ENCODE measurements around the gene PPIC. TPM values are rescaled to one million over a fixed set of nuclear protein-coding genes. Genes with fewer than 3 reads are reported as not detected.

PPIC gene
- 18.6 TPM for total RNA-seq

GRCh38 chr5:123036391-123037103, at the start of gene PPIC:
TSS of gene PPIC (minus strand) at chr5:123036725. CDS start at chr5:123036625, 100 bp downstream.
- DNase-seq (ENCODE audit: low spot score), result peak; percentile 96
- peak; percentile 91 for ATAC-seq

- DNase-seq (ENCODE audit: low spot score), result no peak
- ATAC-seq, result peak; percentile 68
Measured at GRCh38 chr5:123085638-123086286, 49.2 kb upstream of the PPIC start.

- ATAC-seq, result peak; percentile 9
Measured at GRCh38 chr5:123084730-123085605, 48.4 kb upstream of the PPIC start.

GRCh38 chr5:123083298-123083697, 46.8 kb upstream of the PPIC start:
- DNase-seq (ENCODE audit: low spot score) (no peak), ATAC-seq (no peak)

More at GRCh38 chr5:123084730-123085605, 48.4 kb upstream of the PPIC start:
- no peak for DNase-seq (ENCODE audit: low spot score)

GRCh38 chr5:123080215-123080614, 43.7 kb upstream of the PPIC start:
- DNase-seq (ENCODE audit: low spot score) (no peak), ATAC-seq (no peak)

GRCh38 chr5:123075521-123076163, 39.1 kb upstream of the PPIC start:
- ATAC-seq, result no peak

GRCh38 chr5:123068368-123068938, 31.9 kb upstream of the PPIC start:
- ATAC-seq (no peak), DNase-seq (ENCODE audit: low spot score) (no peak)

More at GRCh38 chr5:123075521-123076163, 39.1 kb upstream of the PPIC start:
- DNase-seq (ENCODE audit: low spot score), result no peak

- DNase-seq (ENCODE audit: low spot score), result no peak
- ATAC-seq, result no peak
Measured at GRCh38 chr5:123066016-123066415, 29.5 kb upstream of the PPIC start.

- no peak for DNase-seq (ENCODE audit: low spot score)
- ATAC-seq, result no peak
Measured at GRCh38 chr5:123059455-123059854, 22.9 kb upstream of the PPIC start.

GRCh38 chr5:123051206-123051605, 14.7 kb upstream of the PPIC start:
- DNase-seq (ENCODE audit: low spot score) (no peak), ATAC-seq (no peak)

- DNase-seq (ENCODE audit: low spot score), result no peak
- no peak for ATAC-seq
Measured at GRCh38 chr5:123047706-123048105, 11.2 kb upstream of the PPIC start.

- DNase-seq (ENCODE audit: low spot score) (no peak), ATAC-seq (no peak)
Measured at GRCh38 chr5:123046222-123046621, 9.7 kb upstream of the PPIC start.

- ATAC-seq (no peak), DNase-seq (ENCODE audit: low spot score) (no peak)
Measured at GRCh38 chr5:123044926-123045617, 8.5 kb upstream of the PPIC start.

GRCh38 chr5:123039673-123040072, 3.1 kb upstream of the PPIC start:
- ATAC-seq, result no peak
- DNase-seq (ENCODE audit: low spot score), result no peak

- no peak for ATAC-seq
- DNase-seq (ENCODE audit: low spot score), result no peak
Measured at GRCh38 chr5:123037104-123037418, 536 bp upstream of the PPIC start.

- DNase-seq (ENCODE audit: low spot score) (no peak), ATAC-seq (peak; percentile 57)
Measured at GRCh38 chr5:123035918-123036390, 571 bp downstream of the PPIC start.

GRCh38 chr5:123035360-123035917, 1.1 kb downstream of the PPIC start:
- ATAC-seq (no peak), DNase-seq (ENCODE audit: low spot score) (peak; percentile 50)

- DNase-seq (ENCODE audit: low spot score), result no peak
- ATAC-seq, result no peak
Measured at GRCh38 chr5:123033157-123033671, 3.3 kb downstream of the PPIC start.

- DNase-seq (ENCODE audit: low spot score) (no peak), ATAC-seq (no peak)
Measured at GRCh38 chr5:123028222-123028621, 8.3 kb downstream of the PPIC start.
